Measurements from ENCODE around the gene TTLL13. TPM values are rescaled to one million over a fixed set of nuclear protein-coding genes. Genes with fewer than 3 reads are reported as not detected.
A peak's percentile ranks its signal among the peaks of the same experiment; 100 is the strongest.

The TTLL13 gene
- total and polyA plus RNA-seq, 4 donors: 0.28 to 0.51 (median 0.30) TPM

DNA sequence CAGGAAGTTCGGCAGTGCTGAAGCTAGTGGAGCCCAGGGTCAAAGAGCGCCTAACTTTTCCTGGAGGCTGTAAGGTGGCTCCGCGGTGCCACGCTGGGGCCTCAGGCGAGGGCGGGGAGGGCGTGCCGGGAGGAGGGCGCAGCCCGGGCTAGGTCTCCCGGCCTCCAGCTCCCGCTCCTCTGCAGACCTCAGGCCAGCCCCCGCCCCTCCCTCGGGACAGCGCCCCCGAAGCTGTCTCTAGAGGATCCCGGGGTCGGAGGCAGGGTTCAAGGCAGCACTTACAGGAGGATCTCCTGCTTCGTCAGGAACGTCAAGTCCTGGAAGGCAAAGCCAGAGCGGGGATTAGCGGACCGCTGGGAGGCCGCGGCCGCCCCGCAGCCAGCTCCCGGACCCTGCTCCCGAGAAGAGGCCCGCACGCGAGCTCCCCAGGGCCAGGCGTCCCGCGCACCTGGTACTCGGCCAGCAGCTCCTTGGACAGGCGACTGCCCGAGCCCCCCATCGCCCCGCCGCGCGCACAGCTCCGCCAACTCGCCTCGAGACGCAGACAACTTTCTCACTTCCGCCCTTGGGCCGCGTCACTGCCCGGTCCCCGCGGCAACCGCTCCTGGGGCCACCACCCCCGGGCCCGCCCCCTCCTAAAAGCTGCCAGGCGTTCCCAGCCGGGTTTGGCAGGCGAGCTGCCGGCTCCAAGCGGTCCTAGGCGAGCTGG is 15.8 kb upstream of the TTLL13 start, which contains the start of gene CIB1:
Gene CIB1 (minus strand): TSS at position 555 of the 709 bp plus-strand sequence. CDS start 56 bp downstream, at position 499.
- peaks cover 27% of the 10 kb centered on the region for H3K4me1 ChIP-seq (ENCODE audit: control insufficient read depth, insufficient read depth, low read length)
- no peaks in the 10 kb centered on the region for H3K9me3 ChIP-seq (ENCODE audit: control insufficient read depth, insufficient read depth, low read length)
- peak within 1 kb of the TSS; percentile 88 for H3K4me3 ChIP-seq (ENCODE audit: low read depth, low read length)
- DNase-seq (ENCODE audit: low read depth in 4 of 6, low spot score in 6 of 6): peak in 4 of 6 donors; percentile 79 to 98 (median 86)
- 0% methylated on average over 63 of the region's 63 CpGs for WGBS (ENCODE audit: insufficient coverage)
- no peaks in the 10 kb centered on the region for H3K27me3 ChIP-seq (ENCODE audit: control insufficient read depth, insufficient read depth, low read length)
- peaks cover 46% of the 10 kb centered on the region for H3K36me3 ChIP-seq (ENCODE audit: control insufficient read depth, insufficient read depth, low read length)
- H3K27ac ChIP-seq (ENCODE audit: low read depth, low read length): peak within 1 kb of the TSS; percentile 78

DNA sequence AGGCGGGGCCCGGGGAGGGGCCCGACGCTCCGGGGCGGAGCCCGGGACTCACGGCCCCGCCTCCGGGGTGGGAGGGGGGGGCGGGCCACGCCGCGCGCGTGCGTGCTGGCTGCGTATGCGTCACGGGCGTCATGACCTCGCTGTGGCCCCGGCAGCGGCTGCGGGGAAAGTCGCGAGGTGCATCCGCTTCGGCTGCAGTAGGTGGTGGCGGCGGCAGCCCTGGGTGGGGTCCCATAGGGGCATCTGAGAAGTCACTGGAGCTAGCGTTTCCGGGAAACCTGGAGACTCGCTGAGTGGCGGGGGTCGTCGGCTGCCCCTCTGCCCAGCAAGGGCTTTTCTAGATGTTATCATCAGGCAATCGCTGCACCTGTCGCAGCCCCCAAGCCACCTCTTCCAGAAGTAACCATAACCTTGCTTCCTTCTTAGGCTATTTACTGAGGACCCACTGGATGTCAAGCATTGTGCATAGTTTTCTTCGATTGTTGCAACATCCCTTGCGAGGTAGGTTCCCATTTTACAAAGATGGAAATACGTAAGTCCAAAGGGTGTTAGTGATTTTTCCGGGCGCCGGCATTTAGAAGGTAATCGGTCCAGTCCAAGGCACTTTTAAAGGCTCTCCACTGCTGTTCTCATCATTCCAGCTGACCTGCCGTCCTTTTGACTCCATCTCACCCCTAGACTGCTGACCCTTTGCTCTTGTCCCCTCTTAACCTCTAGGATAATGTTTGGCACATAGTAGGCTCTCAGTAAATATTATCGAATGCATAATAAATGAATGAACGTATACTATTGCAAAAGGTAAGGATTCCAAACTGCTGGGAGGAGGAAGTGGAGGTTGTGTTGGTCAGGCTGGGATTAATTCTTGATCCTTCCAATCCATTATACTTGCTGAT is 15.0 kb upstream of the TTLL13 start, which contains the start of gene GDPGP1:
Gene GDPGP1 (plus strand): TSS at position 114 of the 893 bp plus-strand sequence. CDS start 6,700 bp downstream, outside the sequence.
- 5% methylated on average over 47 of the region's 49 CpGs for whole genome bisulfite sequencing (ENCODE audit: insufficient coverage)
- Histone ChIP-seq H3K4me1 (ENCODE audit: control insufficient read depth, insufficient read depth, low read length) (peaks cover 27% of the 10 kb centered on the region), H3K9me3 (ENCODE audit: control insufficient read depth, insufficient read depth, low read length) (no peaks in the 10 kb centered on the region), H3K4me3 (ENCODE audit: low read depth, low read length) (peak within 1 kb of the TSS; percentile 88), H3K36me3 (ENCODE audit: control insufficient read depth, insufficient read depth, low read length) (peaks cover 40% of the 10 kb centered on the region), H3K27ac (ENCODE audit: low read depth, low read length) (peak within 1 kb of the TSS; percentile 78), H3K27me3 (ENCODE audit: control insufficient read depth, insufficient read depth, low read length) (no peaks in the 10 kb centered on the region)
- peak in 2 of 6 donors; percentile 90 to 95 for DNase-seq (ENCODE audit: low read depth in 4 of 6, low spot score in 6 of 6)

GRCh38 chr15:90239371-90239770 is 10.0 kb upstream of the TTLL13 start:
- Histone ChIP-seq H3K27me3 (ENCODE audit: control insufficient read depth, insufficient read depth, low read length) (no peaks in the 10 kb centered on the region), H3K9me3 (ENCODE audit: control insufficient read depth, insufficient read depth, low read length) (no peaks in the 10 kb centered on the region), H3K4me1 (ENCODE audit: control insufficient read depth, insufficient read depth, low read length) (peaks cover 3% of the 10 kb centered on the region), H3K36me3 (ENCODE audit: control insufficient read depth, insufficient read depth, low read length) (peaks cover 42% of the 10 kb centered on the region), H3K27ac (ENCODE audit: low read depth, low read length) (no peak overlapping the region), H3K4me3 (ENCODE audit: low read depth, low read length) (no peak overlapping the region)
- no CpG with 5 or more reads among the region's 3 CpGs for WGBS (ENCODE audit: insufficient coverage)
- no peak for DNase-seq (ENCODE audit: low read depth in 4 of 6, low spot score in 6 of 6)

- 85% methylated on average over 8 of the region's 8 CpGs for WGBS (ENCODE audit: insufficient coverage)
Observed at GRCh38 chr15:90240856-90241255, 8.5 kb upstream of the TTLL13 start.

DNA sequence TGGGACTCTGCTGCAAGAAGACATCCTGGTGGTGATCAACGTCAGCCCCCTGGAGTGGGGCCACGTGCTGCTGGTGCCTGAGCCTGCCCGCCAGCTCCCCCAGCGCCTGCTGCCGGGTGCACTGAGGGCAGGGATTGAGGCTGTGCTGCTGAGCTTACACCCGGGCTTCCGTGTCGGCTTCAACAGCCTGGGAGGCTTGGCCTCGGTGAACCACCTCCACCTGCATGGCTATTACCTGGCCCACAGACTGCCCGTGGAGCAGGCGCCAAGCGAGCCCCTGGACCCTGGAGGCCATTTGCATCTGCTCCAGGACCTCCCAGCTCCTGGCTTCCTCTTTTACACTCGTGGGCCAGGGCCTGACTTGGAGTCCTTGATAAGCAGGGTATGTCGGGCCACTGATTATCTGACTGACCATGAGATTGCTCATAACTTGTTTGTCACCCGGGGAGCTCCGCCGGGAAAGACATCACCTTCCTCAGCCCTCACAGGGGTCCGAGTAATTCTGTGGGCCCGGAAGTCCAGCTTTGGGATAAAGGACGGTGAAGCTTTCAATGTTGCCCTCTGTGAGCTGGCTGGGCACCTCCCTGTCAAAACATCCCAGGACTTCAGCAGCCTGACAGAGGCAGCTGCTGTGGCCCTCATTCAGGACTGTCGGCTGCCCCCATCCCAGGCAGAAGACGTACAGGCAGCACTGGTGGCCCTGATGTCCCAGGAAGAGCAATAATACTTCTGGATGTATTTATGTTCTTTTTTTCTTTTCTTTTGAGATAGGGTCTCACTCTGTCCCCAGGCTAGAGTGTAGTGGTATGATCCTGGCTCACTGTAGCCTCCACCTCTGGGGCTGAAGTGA is 7.8 kb upstream of the TTLL13 start:
- Histone ChIP-seq H3K27me3 (ENCODE audit: control insufficient read depth, insufficient read depth, low read length) (no peaks in the 10 kb centered on the region), H3K27ac (ENCODE audit: low read depth, low read length) (no peak overlapping the region), H3K36me3 (ENCODE audit: control insufficient read depth, insufficient read depth, low read length) (peaks cover 39% of the 10 kb centered on the region), H3K4me3 (ENCODE audit: low read depth, low read length) (no peak overlapping the region), H3K9me3 (ENCODE audit: control insufficient read depth, insufficient read depth, low read length) (no peaks in the 10 kb centered on the region), H3K4me1 (ENCODE audit: control insufficient read depth, insufficient read depth, low read length) (no peaks in the 10 kb centered on the region)
- DNase-seq (ENCODE audit: low read depth in 4 of 6, low spot score in 6 of 6): no peak
- WGBS (ENCODE audit: insufficient coverage): 90% methylated on average over 21 of the region's 22 CpGs

More at GRCh38 chr15:90240856-90241255, 8.5 kb upstream of the TTLL13 start:
- Histone ChIP-seq H3K4me3 (ENCODE audit: low read depth, low read length) (no peak overlapping the region), H3K27ac (ENCODE audit: low read depth, low read length) (no peak overlapping the region), H3K4me1 (ENCODE audit: control insufficient read depth, insufficient read depth, low read length) (no peaks in the 10 kb centered on the region), H3K9me3 (ENCODE audit: control insufficient read depth, insufficient read depth, low read length) (no peaks in the 10 kb centered on the region), H3K27me3 (ENCODE audit: control insufficient read depth, insufficient read depth, low read length) (no peaks in the 10 kb centered on the region), H3K36me3 (ENCODE audit: control insufficient read depth, insufficient read depth, low read length) (peaks cover 42% of the 10 kb centered on the region)
- DNase-seq (ENCODE audit: low read depth in 4 of 6, low spot score in 6 of 6): no peak

DNA sequence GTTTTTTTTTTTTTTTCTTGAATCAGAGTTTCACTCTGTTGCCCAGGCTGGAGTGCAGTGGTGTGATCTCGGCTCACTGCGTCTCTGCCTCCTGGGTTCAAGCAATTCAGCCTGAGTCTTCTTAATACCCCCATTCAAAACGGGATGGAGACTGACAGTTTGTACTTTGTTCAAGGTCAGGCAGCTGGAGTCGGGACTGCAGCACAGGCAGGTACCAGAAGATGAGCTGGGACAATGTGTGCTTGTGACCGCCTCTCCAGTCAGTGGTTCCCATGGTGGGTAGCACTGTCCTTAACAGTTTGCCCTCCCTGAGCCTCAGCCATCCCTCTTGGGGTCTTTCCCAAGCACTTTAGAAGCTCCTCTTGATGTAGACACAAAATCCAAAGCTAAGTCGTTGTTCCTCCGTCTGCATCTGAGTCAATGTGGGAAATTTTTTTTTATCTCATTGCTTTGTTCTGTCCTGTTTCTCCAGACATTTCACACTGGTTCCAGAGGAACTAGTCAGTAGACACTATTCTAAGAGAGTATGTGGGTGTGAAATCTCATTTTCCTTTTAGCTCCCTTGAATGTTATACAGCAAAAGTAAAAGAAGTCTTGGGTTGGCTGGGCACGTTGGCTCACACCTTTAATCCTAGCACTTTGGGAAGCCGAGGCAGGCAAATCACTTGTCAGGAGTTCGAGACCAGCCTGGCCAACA is 5.3 kb upstream of the TTLL13 start:
- 85% methylated on average over 6 of the region's 10 CpGs for WGBS (ENCODE audit: insufficient coverage)
- no peak overlapping the region for H3K4me3 ChIP-seq (ENCODE audit: low read depth, low read length)
- H3K36me3 ChIP-seq (ENCODE audit: control insufficient read depth, insufficient read depth, low read length): peaks cover 25% of the 10 kb centered on the region
- peaks cover 4% of the 10 kb centered on the region for H3K4me1 ChIP-seq (ENCODE audit: control insufficient read depth, insufficient read depth, low read length)
- no peaks in the 10 kb centered on the region for H3K27me3 ChIP-seq (ENCODE audit: control insufficient read depth, insufficient read depth, low read length)
- no peak overlapping the region for H3K27ac ChIP-seq (ENCODE audit: low read depth, low read length)
- H3K9me3 ChIP-seq (ENCODE audit: control insufficient read depth, insufficient read depth, low read length): no peaks in the 10 kb centered on the region
- DNase-seq (ENCODE audit: low read depth in 4 of 6, low spot score in 6 of 6): no peak

DNA sequence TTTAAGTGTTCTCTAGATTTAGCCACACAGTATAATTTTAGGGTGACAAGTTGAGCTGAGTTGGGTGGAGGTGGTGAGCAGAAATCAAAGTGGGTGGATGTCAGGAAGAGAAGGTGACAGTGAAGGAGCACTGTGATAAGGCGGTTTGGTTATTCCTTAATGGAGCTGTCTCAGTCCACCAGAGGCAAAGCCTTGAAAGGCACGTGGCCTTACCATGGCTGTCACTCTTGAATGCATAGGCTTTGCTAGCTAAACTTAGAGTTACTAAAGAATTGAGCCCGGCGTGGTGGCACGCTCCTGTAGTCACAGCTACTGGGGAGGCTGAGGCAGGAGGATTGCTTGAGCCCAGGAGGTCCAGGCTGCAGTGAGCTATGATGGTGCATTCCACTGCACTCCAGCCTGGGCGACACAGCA is 560 bp upstream of the TTLL13 start:
- Histone ChIP-seq H3K9me3 (ENCODE audit: control insufficient read depth, insufficient read depth, low read length) (no peaks in the 10 kb centered on the region), H3K4me3 (ENCODE audit: low read depth, low read length) (peak overlapping the region; percentile 68), H3K27ac (ENCODE audit: low read depth, low read length) (peak overlapping the region; percentile 69), H3K36me3 (ENCODE audit: control insufficient read depth, insufficient read depth, low read length) (no peaks in the 10 kb centered on the region), H3K4me1 (ENCODE audit: control insufficient read depth, insufficient read depth, low read length) (peaks cover 17% of the 10 kb centered on the region), H3K27me3 (ENCODE audit: control insufficient read depth, insufficient read depth, low read length) (no peaks in the 10 kb centered on the region)
- 53% methylated on average over 3 of the region's 6 CpGs for WGBS (ENCODE audit: insufficient coverage)
- DNase-seq (ENCODE audit: low read depth in 4 of 6, low spot score in 6 of 6): no peak

- Histone ChIP-seq H3K27me3 (ENCODE audit: control insufficient read depth, insufficient read depth, low read length) (no peaks in the 10 kb centered on the region), H3K36me3 (ENCODE audit: control insufficient read depth, insufficient read depth, low read length) (no peaks in the 10 kb centered on the region), H3K4me1 (ENCODE audit: control insufficient read depth, insufficient read depth, low read length) (no peaks in the 10 kb centered on the region), H3K4me3 (ENCODE audit: low read depth, low read length) (no peak overlapping the region), H3K9me3 (ENCODE audit: control insufficient read depth, insufficient read depth, low read length) (no peaks in the 10 kb centered on the region), H3K27ac (ENCODE audit: low read depth, low read length) (no peak overlapping the region)
- 67% methylated on average over 4 of the region's 7 CpGs for WGBS (ENCODE audit: insufficient coverage)
- no peak for DNase-seq (ENCODE audit: low read depth in 4 of 6, low spot score in 6 of 6)
Observed at GRCh38 chr15:90257776-90258175, 8.4 kb downstream of the TTLL13 start.

Data from spinal cord (tissue), 10 donors.